Prostate gland (tissue), 2 donors: ENCODE results near the gene CDK4. TPM values are rescaled to one million over a fixed set of nuclear protein-coding genes. Genes with fewer than 3 reads are reported as not detected.
A peak's percentile ranks its signal among the peaks of the same experiment; 100 is the strongest.

ENCODE experiments used
- DNase-seq: peaks from one replicate; pipeline ENCODE4 v3.0.0-alpha.2; 2019; ENCODE audit warnings: low spot score
- H3K27ac ChIP-seq, 2 donors: fragments of 200-600 bp; sonication (generic); 2 replicates each; pipeline ENCODE4 v1.5.1; 2017 to 2019
- H3K27me3 ChIP-seq: fragments of 200-600 bp; sonication (generic); replicated peaks from 2 replicates; pipeline ENCODE4 v1.5.1; 2019; ENCODE audit not compliant: insufficient read depth
- H3K36me3 ChIP-seq, 2 donors: fragments of 200-600 bp; sonication (generic); 1 replicate in 1 of 2; 2 replicates in 1 of 2; pipeline versions ENCODE4 v1.5.1 to v1.8.1; 2017 to 2019
- H3K4me1 ChIP-seq: fragments of 200-600 bp; sonication (generic); replicated peaks from 2 replicates; pipeline ENCODE4 v1.5.1; 2019
- H3K4me3 ChIP-seq, 2 donors: fragments of 200-600 bp; sonication (generic); 2 replicates each; pipeline ENCODE4 v1.5.1; 2017 to 2019
- H3K9me3 ChIP-seq: fragments of 200-600 bp; sonication (generic); 2 replicates; pipeline ENCODE4 v1.5.1; 2017
- CTCF ChIP-seq, 4 experiments: fragments of 200-600 bp in 2 of 4; fragments of 450-650 bp in 2 of 4; sonication (generic) in 2 of 4; IDR thresholded peaks; 1 replicate in 3 of 4; 2 replicates in 1 of 4; pipeline ENCODE4 v1.5.1; 2016 to 2019; ENCODE audit warnings: antibody characterized with exemption in 4 of 4, mild to moderate bottlenecking in 2 of 4, moderate library complexity in 2 of 4
- POLR2A ChIP-seq: fragments of 450-650 bp; IDR thresholded peaks from one replicate; pipeline ENCODE4 v1.6.1; 2016; ENCODE audit warnings: antibody characterized with exemption, mild to moderate bottlenecking
- POLR2AphosphoS5 ChIP-seq: sonication (generic); formaldehyde crosslinking; IDR thresholded peaks from one replicate; pipeline ENCODE4 v1.6.1; 2017; ENCODE audit warnings: antibody characterized with exemption
- WGBS: methylation state at CpG from one replicate; pipeline ENCODE4 v1.1.5; 2018; 5-methylcytosine and 5-hydroxymethylcytosine counted together
- intact Hi-C: fragments of 100-400 bp; cut with DNase I; formaldehyde crosslinking; loops from one replicate; pipeline ENCODE4 v1.14.2; 2022
- total RNA-seq, 2 donors: library from RNA; depleted of rRNA; stranded (reverse); fragments of >200 nt; gene quantifications; one replicate each; pipeline ENCODE4 v1.1.0, GENCODE V29; 2016

The CDK4 gene
- total RNA-seq, 2 donors from 2014 or later: 97.5 to 103 TPM

- Histone ChIP-seq H3K9me3 (no peaks in the 10 kb centered on the region), H3K27ac (peak overlapping the region; percentile 81 to 86), H3K36me3 (peaks cover 0 to 4% of the 10 kb centered on the region in 2 donors), H3K4me1 (peaks cover 3% of the 10 kb centered on the region), H3K27me3 (no peaks in the 10 kb centered on the region), H3K4me3 (peak overlapping the region; percentile 66 to 70)
- under 1% methylated on average over 5 of the region's 5 CpGs for WGBS
- TF ChIP-seq POLR2A: no peak
- TF ChIP-seq POLR2AphosphoS5: no peak
- no peak for TF ChIP-seq CTCF (IDR thresholded peaks at IDR 0.05)
- no peak for DNase-seq
- intact Hi-C loops: no loop called here
Measured at GRCh38 chr12:57752668-57753000, 524 bp upstream of the CDK4 start.

- no peak for TF ChIP-seq CTCF (IDR thresholded peaks at IDR 0.05)
- no peak for TF ChIP-seq POLR2AphosphoS5
- TF ChIP-seq POLR2A: no peak
- Histone ChIP-seq H3K27ac (peak overlapping the region; percentile 81 to 86), H3K4me3 (peak overlapping the region; percentile 66 to 70), H3K36me3 (peaks cover 0 to 4% of the 10 kb centered on the region in 2 donors), H3K27me3 (no peaks in the 10 kb centered on the region), H3K4me1 (peaks cover 3% of the 10 kb centered on the region), H3K9me3 (no peaks in the 10 kb centered on the region)
- WGBS: 11% methylated on average over 8 of the region's 8 CpGs
- no peak for DNase-seq
- intact Hi-C loops: no loop called here
Measured at GRCh38 chr12:57751432-57751787, 700 bp downstream of the CDK4 start.

GRCh38 chr12:57750561-57751431 is 1.3 kb downstream of the CDK4 start:
- H3K4me1 ChIP-seq: no peaks in the 10 kb centered on the region
- intact Hi-C loops: no loop called here
- peak overlapping the region; percentile 66 to 70 for H3K4me3 ChIP-seq
- peak overlapping the region; percentile 81 to 86 for H3K27ac ChIP-seq
- 85% methylated on average over 15 of the region's 15 CpGs for WGBS
- no peaks in the 10 kb centered on the region for H3K27me3 ChIP-seq
- no peaks in the 10 kb centered on the region for H3K9me3 ChIP-seq
- no peak for DNase-seq
- peaks cover 0 to 4% of the 10 kb centered on the region in 2 donors for H3K36me3 ChIP-seq
- no peak for TF ChIP-seq POLR2AphosphoS5
- no peak for TF ChIP-seq CTCF (IDR thresholded peaks at IDR 0.05)
- TF ChIP-seq POLR2A: no peak

GRCh38 chr12:57749061-57749460 is 3.0 kb downstream of the CDK4 start:
- Histone ChIP-seq H3K4me3 (no peak overlapping the region), H3K9me3 (no peaks in the 10 kb centered on the region), H3K4me1 (no peaks in the 10 kb centered on the region), H3K36me3 (peaks cover 0 to 4% of the 10 kb centered on the region in 2 donors), H3K27ac (no peak overlapping the region), H3K27me3 (no peaks in the 10 kb centered on the region)
- TF ChIP-seq CTCF (IDR thresholded peaks at IDR 0.05) (no peak), POLR2AphosphoS5 (no peak), POLR2A (no peak)
- 96% methylated on average over 5 of the region's 5 CpGs for WGBS
- intact Hi-C loops: no loop called here
- no peak for DNase-seq

- Histone ChIP-seq H3K4me1 (no peaks in the 10 kb centered on the region), H3K27me3 (peaks cover 1% of the 10 kb centered on the region), H3K27ac (no peak overlapping the region), H3K36me3 (peaks cover 0 to 4% of the 10 kb centered on the region in 2 donors), H3K9me3 (no peaks in the 10 kb centered on the region), H3K4me3 (no peak overlapping the region)
- intact Hi-C loops: no loop called here
- TF ChIP-seq POLR2AphosphoS5 (no peak), POLR2A (no peak), CTCF (IDR thresholded peaks at IDR 0.05) (no peak)
- DNase-seq: no peak
- 82% methylated on average over 3 of the region's 3 CpGs for WGBS
Measured at GRCh38 chr12:57746025-57746424, 6.1 kb downstream of the CDK4 start.
